Keratinocyte (primary cell): Measurements from ENCODE around the gene HOXC6. TPM values are rescaled to one million over a fixed set of nuclear protein-coding genes. Genes with fewer than 3 reads are reported as not detected.

Experiments used
- DNase-seq: peaks from one replicate; pipeline ENCODE4 v3.0.0-alpha.2; 2011; ENCODE audit warnings: low read depth, missing footprints, low spot score
- FAIRE-seq: peaks from 2 replicates; lab custom pipeline; 2011; peaks lifted over from hg19 to GRCh38; lab: Jason Lieb, UNC
- H2AFZ ChIP-seq: 2 replicates; pipeline ENCODE4 v1.6.0; 2012; ENCODE audit warnings: low read length, control low read depth, inconsistent platforms; ENCODE audit not compliant: control insufficient read depth
- H3K27ac ChIP-seq: 2 replicates; pipeline ENCODE4 v1.5.1; 2011; ENCODE audit warnings: low read length; ENCODE audit not compliant: control insufficient read depth, insufficient read depth
- H3K27me3 ChIP-seq: 3 replicates; pipeline ENCODE4 v1.6.0; 2011; ENCODE audit warnings: low read length; ENCODE audit not compliant: control insufficient read depth, insufficient read depth; ENCODE audit errors: extremely low read depth
- H3K36me3 ChIP-seq, 2 experiments: 2 replicates in 1 of 2; 3 replicates in 1 of 2; pipeline ENCODE4 v1.5.1; 2011; ENCODE audit warnings: low read length in 2 of 2, mild to moderate bottlenecking in 1 of 2; ENCODE audit not compliant: control insufficient read depth in 2 of 2, insufficient read depth in 2 of 2; ENCODE audit errors: extremely low read depth in 1 of 2
- H3K4me1 ChIP-seq: 3 replicates; pipeline ENCODE4 v1.5.1; 2011; ENCODE audit warnings: low read length; ENCODE audit not compliant: control insufficient read depth, insufficient read depth; ENCODE audit errors: extremely low read depth
- H3K4me2 ChIP-seq: 3 replicates; pipeline ENCODE4 v1.6.0; 2011; ENCODE audit warnings: low read depth, low read length; ENCODE audit not compliant: control insufficient read depth, insufficient read depth; ENCODE audit errors: extremely low read depth
- H3K4me3 ChIP-seq, 3 experiments: fragments of 200-600 bp in 1 of 3; sonication (generic) in 1 of 3; 2 replicates in 2 of 3; 3 replicates in 1 of 3; pipeline ENCODE4 v1.5.1; 2011 to 2016; ENCODE audit warnings: low read length in 3 of 3, mild to moderate bottlenecking in 3 of 3, control low read depth in 2 of 3, inconsistent platforms in 1 of 3, low read depth in 1 of 3, mixed read lengths in 1 of 3, mixed run types in 1 of 3, moderate library complexity in 1 of 3; ENCODE audit not compliant: control insufficient read depth in 2 of 3, insufficient read depth in 2 of 3; ENCODE audit errors: extremely low read depth in 1 of 3
- H3K79me2 ChIP-seq: 2 replicates; pipeline ENCODE4 v1.6.0; 2012; ENCODE audit warnings: low read length; ENCODE audit not compliant: control insufficient read depth, insufficient read depth
- H3K9ac ChIP-seq: 3 replicates; pipeline ENCODE4 v1.6.0; 2011; ENCODE audit warnings: low read length; ENCODE audit not compliant: control insufficient read depth, insufficient read depth; ENCODE audit errors: extremely low read depth
- H3K9me1 ChIP-seq: 3 replicates; pipeline ENCODE4 v1.6.0; 2011; ENCODE audit warnings: low read length; ENCODE audit not compliant: control insufficient read depth, insufficient read depth; ENCODE audit errors: extremely low read depth
- H3K9me3 ChIP-seq: 2 replicates; pipeline ENCODE4 v1.5.1; 2012; ENCODE audit warnings: low read depth, low read length; ENCODE audit not compliant: control insufficient read depth
- H4K20me1 ChIP-seq: 3 replicates; pipeline ENCODE4 v1.6.0; 2011; ENCODE audit warnings: low read length; ENCODE audit not compliant: control insufficient read depth, insufficient read depth; ENCODE audit errors: extremely low read depth
- CTCF ChIP-seq, 3 experiments: IDR thresholded peaks in 1 of 3; conservative IDR thresholded peaks in 1 of 3; optimal IDR thresholded peaks in 1 of 3; 2 replicates in 2 of 3; 3 replicates in 1 of 3; pipeline versions ENCODE3 to v1.5.1; 2011; ENCODE audit warnings: low read length in 3 of 3, mild to moderate bottlenecking in 3 of 3, moderate library complexity in 2 of 3, control low read depth in 1 of 3, inconsistent platforms in 1 of 3; ENCODE audit not compliant: insufficient read depth in 2 of 3; ENCODE audit errors: extremely low read depth in 1 of 3
- EZH2 ChIP-seq: IDR thresholded peaks from one replicate; pipeline ENCODE4 v1.6.1; 2012; ENCODE audit warnings: inconsistent platforms, mild to moderate bottlenecking, low read length, moderate library complexity
- dilution Hi-C: fragments of 300-500 bp; cut with MboI; formaldehyde crosslinking; loops from one replicate; pipeline ENCODE4 v1.7.0; 2020; ENCODE audit warnings: low sequenced_read_pairs; ENCODE audit not compliant: extremely low pct_ligation_motif_present
- polyA plus RNA-seq, 5 experiments: library from polyadenylated mRNA; depleted of rRNA in 3 of 5; stranded (reverse) in 3 of 5; stranded (forward) in 1 of 5; unstranded in 1 of 5; fragments of >200 nt; gene quantifications; 1 replicate in 1 of 5; 2 replicates in 3 of 5; 3 replicates in 1 of 5; pipeline versions ENCODE4 v1.2.1 to v1.2.3, GENCODE V29; 2011 to 2012; ENCODE audit warnings: missing spikeins in 2 of 5, low read depth in 1 of 5, low replicate concordance in 1 of 5

Gene HOXC6
- polyA plus RNA-seq, 1 donor (not counting 4 experiments of a cell fraction or from before 2014, with no cell fraction given): 4.7 TPM

GRCh38 chr12:54046809-54047159 lies 18.5 kb downstream of the HOXC6 start:
- H3K9me1 ChIP-seq: no peaks in the 10 kb centered on the region
- no peaks in the 10 kb centered on the region for H3K27me3 ChIP-seq
- no peak overlapping the region for H3K4me2 ChIP-seq
- no peaks in the 10 kb centered on the region for H3K79me2 ChIP-seq
- dilution Hi-C loops: no loop called here
- H4K20me1 ChIP-seq: no peaks in the 10 kb centered on the region
- FAIRE-seq (no peak), DNase-seq (no peak)
- H3K9me3 ChIP-seq: no peaks in the 10 kb centered on the region
- H2AFZ ChIP-seq: no peak overlapping the region
- no peaks in the 10 kb centered on the region for H3K36me3 ChIP-seq
- no peak overlapping the region for H3K9ac ChIP-seq
- TF ChIP-seq CTCF (optimal IDR thresholded peaks at IDR 0.05 in 1 of 3, IDR thresholded peaks at IDR 0.05 in 1 of 3, conservative IDR thresholded peaks at IDR 0.05 in 1 of 3; ENCODE audit: extremely low read depth in 1 of 3, insufficient read depth in 2 of 3, low read length in 3 of 3): no peak
- no peak for TF ChIP-seq EZH2
- H3K27ac ChIP-seq: no peak overlapping the region
- H3K4me3 ChIP-seq: no peak overlapping the region
- H3K4me1 ChIP-seq: peaks cover 11% of the 10 kb centered on the region

GRCh38 chr12:54047160-54047963 lies 19.1 kb downstream of the HOXC6 start:
- TF ChIP-seq EZH2 (no peak), CTCF (optimal IDR thresholded peaks at IDR 0.05 in 1 of 3, IDR thresholded peaks at IDR 0.05 in 1 of 3, conservative IDR thresholded peaks at IDR 0.05 in 1 of 3; ENCODE audit: extremely low read depth in 1 of 3, insufficient read depth in 2 of 3, low read length in 3 of 3) (no peak)
- no peak overlapping the region for H3K4me3 ChIP-seq
- H3K36me3 ChIP-seq: no peaks in the 10 kb centered on the region
- H3K9me3 ChIP-seq: no peaks in the 10 kb centered on the region
- no peak overlapping the region for H3K4me2 ChIP-seq
- FAIRE-seq (no peak), DNase-seq (no peak)
- H3K27ac ChIP-seq: no peak overlapping the region
- H3K79me2 ChIP-seq: no peaks in the 10 kb centered on the region
- H2AFZ ChIP-seq: no peak overlapping the region
- no peaks in the 10 kb centered on the region for H3K9me1 ChIP-seq
- no peak overlapping the region for H3K9ac ChIP-seq
- peaks cover 17% of the 10 kb centered on the region for H3K4me1 ChIP-seq
- dilution Hi-C loops: no loop called here
- no peaks in the 10 kb centered on the region for H3K27me3 ChIP-seq
- H4K20me1 ChIP-seq: no peaks in the 10 kb centered on the region
